GOT3 (cell line): ENCODE data around the gene ARHGAP22.

ENCODE experiments used
- DNase-seq: peaks from one replicate; lab custom pipeline; 2025; ENCODE audit warnings: mixed read lengths; lab: John Stamatoyannopoulos, UW

Gene ARHGAP22

DNA sequence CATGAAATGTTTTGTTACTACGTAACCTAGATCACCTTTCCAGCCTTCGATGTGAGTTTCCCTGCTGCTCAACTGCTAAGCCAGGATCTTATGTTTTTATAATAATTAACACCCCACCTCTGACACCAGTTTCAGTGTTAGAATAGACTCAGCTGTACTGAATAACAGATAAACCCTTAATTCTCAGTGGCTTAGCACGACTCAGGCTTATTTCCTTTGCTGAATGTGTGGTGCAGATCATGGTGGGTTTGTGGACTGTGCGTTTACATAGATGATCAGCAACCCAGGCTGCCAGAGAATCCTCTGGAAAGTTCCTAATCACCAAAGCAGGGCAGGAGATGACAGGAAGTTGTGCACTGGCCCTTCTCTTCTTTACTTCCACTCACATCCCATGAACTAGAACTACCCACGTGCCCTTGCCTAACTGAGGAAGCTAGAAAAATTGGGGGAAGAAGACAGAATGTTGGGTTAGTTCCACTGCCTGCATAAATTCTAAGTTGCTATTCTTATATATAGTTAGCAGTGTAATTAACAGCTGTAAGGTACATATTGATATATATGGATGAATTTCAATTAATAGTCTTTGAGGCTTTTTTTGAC lies 186.6 kb downstream of the ARHGAP22 start:
- no peak for DNase-seq

DNA sequence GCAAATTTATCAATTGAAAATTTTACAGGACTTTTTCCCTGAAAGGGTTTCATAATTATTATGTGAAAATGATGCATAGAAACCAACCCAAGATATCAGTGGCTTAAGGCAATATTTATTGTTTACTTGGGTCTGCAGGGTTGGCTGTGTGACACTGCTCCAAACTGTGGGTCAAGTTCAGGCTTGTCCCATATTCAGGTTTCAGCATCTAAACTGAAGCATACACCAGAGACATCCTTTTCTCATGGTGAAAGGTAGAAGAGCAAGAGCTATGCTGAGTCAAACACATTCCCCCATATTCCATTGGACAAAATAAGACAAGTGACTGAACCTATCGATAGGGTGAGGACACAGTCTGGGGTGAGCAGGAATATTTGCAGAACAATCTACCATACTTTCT lies 187.5 kb downstream of the ARHGAP22 start:
- DNase-seq, result no peak

DNA sequence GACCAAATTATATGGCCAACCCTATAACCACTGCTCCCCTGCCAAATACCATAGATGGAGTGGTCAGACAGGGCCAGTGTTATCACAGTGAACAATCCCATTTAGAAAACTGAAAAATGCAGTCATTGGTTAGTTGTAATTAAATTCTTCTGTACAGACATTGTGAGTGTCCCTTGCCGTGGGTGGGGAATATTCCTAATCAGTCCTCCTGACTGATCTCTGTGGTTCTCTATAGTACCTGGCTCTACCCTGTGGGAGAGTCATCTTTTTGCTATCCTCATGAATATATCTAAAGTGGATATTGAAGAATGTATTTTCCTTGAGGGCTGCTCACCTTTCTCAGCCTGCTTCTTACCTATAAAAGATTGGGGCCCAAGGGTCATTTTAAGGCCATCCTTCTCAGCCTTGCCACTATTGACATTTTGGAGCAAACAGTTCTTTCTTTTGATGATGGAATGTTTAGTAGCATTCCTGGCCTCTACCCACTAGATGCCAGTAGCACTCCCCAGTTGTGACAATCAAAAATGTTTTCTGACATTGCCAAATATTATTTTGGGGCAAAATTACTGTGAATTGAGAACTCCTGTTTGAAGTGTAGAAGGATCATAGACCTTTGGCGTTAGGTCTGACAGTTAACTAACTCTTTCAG lies 188.2 kb downstream of the ARHGAP22 start:
- DNase-seq, result no peak

DNA sequence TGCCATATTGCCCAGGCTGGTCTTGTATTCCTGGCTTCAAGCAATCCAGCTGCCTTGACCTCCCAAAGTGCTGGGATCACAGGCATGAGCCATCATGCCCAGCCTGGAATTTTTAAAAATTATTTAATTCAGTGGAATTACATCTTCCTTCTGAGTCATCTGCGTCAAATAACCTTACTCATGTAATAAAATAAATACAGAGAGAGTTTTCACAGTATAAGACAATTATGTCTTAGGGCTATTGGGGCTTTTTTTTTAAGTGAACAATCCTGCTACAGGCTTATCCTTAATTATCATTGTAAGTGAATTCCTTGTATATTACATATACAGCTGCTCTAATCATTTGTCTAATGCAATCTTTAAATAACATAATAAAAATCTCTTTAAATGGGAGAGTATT lies 190.1 kb downstream of the ARHGAP22 start:
- no peak for DNase-seq

DNA sequence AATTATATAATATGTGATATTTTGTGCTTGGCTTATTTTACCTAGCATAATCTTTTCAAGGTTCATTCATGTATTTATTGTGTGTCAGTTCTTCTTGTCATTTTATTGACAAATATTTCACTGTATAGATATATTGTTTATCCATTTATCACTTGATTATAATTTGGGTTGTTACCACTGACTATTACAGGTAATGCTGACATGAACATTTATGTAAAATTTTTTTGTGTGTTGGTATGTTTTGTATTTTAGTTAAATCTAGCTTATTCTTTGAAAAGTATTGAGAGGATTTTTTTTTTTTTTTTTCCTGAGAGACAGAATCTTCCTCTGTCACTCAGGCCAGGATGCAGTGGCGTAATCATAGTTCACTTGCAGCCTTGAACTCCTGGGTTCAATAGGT lies 190.7 kb downstream of the ARHGAP22 start:
- no peak for DNase-seq

DNA sequence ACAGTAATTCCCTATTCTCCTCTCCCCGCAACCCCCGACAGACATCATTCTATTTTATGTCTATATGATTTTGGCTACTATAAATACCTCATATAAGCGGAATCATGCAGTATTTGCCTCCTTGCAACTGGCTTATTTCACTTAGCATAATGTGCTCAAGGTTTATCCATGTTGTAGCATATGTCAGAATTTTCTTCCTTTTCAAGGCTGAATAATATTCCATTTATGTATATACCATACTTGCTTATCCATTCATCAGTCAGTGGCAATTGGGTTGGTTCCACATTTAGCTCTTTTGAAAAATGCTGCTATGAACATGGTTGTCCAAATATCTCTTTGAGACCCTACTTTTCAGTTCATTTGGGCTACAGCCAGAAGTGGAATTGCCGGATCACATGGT lies 191.9 kb downstream of the ARHGAP22 start:
- no peak for DNase-seq

DNA sequence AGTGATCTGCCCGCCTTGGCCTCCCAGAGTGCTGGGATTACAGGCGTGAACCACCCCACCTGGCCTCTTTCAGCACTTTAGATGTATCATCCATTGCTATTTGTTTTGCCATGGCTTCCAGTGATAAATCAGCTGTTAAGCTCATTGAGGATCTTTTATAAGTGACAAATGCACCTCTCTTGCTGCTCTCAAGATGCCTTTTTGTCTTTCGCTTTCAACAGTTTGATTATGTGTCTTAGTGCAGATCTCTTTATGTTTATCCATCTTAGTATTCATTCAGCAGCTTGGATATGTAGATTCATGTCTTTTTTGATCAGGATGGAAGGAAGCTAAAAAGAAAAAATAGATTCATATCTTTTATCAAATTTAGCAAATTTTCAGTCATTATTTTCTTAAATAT lies 192.8 kb downstream of the ARHGAP22 start:
- DNase-seq, result no peak

DNA sequence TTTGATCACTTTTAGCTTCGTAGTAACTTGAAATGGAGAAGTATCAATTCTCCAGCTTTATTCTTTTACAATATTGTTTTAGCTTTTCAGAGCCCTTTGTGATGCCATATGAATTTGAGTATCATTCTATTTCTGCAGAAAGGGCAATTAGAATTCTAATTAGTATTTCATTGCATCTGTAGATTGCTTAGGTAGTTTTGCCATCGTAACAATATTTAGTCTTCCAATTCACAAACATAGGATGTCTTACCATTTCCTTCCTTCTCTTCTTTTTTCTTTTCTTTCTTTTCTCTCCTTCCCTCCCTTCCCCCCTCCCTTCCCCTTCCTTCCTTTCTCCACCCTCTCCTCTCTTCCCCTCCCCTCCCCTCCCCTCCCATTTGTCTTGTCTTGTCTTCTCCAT lies 193.4 kb downstream of the ARHGAP22 start:
- DNase-seq, result no peak

DNA sequence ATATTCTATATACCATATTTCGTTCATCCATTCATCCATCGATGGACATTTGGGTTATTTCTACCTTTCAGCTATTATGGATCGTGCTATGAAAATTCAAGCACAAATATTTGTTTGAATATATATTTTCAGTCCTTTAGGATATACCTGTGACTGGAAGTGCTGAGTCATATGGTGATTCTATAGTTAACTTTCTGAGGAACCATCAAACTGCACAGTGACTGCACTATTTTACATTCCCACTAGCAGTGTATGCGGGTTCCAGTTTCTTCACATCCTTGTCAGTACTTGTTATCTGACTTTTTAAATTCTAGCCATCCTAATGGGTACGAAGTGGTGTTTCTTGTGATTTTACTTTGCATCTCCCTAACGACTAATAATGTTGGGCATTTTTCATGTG lies 194.4 kb downstream of the ARHGAP22 start:
- DNase-seq, result no peak

DNA sequence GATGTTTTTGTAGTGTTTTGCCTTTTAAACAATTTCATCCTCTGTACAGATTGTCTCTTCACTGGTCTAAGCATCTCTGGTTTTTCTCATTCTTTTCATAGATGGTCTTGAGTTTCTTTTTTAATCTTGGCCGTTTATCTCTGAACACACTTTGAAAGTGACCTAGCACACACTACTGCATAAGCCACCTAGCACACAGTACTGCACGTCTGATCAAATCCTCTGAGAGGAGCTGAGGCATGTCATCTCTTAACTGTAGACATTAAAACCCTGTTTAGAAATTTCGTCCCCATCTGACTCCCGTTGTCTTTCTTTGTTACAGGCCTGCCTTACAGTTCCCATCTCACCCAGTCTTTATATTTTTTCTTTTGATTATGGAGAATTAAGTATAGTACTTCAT lies 198.2 kb downstream of the ARHGAP22 start:
- DNase-seq, result no peak

DNA sequence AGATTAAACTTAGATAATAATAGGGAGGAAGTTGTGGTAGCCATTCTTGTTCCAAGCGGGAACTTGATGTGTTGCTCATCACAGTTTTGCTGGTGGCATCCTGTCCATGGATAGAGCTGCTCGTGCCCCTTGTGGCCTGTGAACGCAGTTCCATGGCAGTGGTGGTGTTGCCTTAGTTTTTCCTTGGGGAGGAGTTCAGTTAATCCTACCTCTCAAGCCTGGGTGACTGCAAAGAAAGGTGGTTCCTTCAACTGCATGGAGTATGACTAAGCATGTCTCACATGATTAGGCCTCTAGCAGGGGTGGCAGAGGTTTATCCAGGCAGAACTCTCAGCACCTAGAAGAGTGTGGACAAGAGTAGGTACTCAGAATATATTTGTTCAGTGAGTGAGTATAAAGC lies 198.7 kb downstream of the ARHGAP22 start:
- DNase-seq, result no peak

DNA sequence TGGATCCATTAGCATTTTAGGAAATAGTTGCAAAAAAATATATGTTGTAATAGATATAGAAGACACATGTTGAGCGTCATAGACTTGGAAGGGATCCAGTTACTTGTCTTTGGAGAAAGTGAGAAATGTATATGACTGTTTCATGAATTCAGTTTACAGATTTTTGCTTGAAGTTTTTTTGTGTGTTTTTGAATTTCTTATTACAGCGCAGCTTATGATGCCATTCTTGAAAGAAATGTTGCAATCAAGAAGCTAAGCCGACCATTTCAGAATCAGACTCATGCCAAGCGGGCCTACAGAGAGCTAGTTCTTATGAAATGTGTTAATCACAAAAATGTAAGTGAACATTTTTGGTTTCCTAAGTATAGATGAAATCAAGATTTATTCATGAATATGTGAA lies 200.2 kb downstream of the ARHGAP22 start:
- DNase-seq, result no peak

DNA sequence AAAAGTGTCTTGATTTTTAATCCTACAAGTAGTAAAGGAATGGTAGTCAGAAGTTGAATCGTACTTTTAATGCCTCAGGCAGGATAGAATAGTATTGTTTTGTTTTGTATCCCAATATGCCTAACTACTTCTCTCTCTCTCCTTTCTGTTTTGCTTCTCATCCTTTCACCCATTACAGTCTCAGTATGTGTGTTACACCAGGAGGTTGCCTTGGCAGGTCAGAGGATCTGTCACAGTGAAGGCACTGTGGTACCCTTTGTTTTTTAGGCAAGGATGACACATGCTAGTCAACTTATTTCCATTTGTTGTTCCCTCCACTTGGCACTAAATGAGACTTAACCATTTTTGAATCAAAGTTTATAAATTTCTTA lies 204.0 kb downstream of the ARHGAP22 start:
- no peak for DNase-seq

DNA sequence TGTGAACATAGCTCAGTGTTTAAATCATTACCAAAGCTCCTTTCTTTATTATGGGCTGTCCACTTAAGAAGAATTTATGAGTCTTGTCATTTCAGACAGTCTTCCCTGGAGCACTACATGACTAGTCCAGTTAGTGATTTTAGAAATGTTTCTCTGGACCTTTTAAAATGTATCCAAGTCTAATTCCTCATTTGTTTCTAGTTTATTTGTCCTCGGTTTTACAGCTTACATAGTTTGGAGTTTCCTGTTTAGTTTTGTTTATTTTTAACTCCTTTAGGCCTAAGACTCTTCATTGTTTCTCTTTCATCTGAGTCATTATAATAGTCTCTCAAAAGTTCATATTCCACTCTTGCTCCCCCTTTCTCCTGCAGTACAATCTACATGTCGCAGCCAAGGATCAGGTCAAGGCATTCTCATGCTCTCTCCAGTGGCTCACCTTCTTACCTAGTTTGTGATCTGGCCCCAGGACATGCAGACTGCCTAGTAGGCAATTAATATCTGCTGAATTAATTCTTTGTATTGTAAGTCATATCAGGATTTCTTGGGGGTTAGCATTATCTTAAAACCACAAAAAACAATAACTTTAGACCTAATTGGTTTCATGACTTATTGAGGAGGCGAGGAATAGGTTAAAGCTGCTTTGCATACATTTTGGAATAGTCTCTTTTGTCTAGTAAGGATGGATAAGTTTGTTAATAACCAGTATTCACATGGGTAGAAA lies 204.6 kb downstream of the ARHGAP22 start:
- DNase-seq, result no peak

DNA sequence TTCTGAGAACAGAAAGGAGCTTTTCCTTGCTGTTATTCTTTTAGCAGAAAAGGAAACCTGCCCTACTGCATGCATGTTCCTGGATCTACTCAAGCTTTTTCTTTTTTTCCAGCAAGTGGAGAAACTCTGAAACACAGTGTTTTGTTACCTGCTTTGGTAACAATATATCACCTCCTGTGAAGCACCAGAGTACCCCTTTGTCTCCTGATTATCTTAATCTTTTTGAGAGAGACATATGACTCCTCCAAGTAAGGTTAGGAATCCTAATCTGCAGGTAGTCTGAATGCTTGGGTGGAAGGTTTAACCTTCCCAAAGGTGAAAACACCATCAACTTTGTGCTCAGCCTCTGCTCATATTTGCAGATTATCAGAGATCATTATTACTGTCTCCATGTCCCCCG lies 205.3 kb downstream of the ARHGAP22 start:
- DNase-seq, result no peak

DNA sequence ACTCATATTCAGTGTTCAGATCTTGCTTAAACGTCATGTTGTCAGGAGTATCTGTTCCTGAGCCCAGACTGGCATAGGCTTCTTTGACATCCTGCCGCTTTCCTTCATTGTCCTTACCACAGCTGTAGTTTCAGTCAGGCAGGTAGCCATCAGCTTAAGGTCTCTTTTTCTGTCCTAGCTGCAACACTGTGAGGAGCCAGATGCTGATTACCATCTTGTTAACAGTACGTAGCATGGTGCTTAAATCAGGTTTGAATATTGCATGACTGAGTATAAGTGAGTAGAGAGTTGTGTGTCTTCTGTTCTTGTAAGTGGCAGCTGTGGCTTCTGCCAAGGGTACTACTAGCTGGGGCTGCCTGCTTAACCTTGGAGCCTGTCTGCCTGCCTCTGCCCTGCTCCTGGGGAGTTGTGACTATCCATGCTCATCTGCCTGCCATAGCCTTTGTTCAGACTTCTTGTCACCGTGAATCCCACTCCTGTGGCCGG lies 205.8 kb downstream of the ARHGAP22 start:
- no peak for DNase-seq

DNA sequence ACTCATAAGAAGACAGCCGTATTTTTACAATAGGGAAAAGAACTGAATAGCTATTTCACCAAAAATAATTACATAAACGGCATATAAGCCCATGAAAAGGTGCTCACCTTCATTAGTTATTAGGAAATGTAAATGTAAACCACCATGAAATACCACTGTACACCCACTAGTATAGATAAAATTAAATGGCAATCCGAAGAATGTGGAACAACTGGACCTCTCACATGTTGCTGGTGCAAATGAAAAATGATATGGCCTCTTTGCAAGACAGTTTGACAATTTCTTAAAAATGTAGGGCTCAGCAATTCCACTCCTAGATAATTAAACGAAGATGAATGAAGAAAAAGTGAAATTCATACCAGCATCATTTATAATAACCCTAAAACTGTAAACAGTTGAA lies 206.6 kb downstream of the ARHGAP22 start:
- DNase-seq, result no peak
